NCI-H774 (cell line): ENCODE data around the gene COG1.

Experiments
- DNase-seq: peaks from one replicate; lab custom pipeline; 2025; lab: John Stamatoyannopoulos, UW

The COG1 gene

DNA sequence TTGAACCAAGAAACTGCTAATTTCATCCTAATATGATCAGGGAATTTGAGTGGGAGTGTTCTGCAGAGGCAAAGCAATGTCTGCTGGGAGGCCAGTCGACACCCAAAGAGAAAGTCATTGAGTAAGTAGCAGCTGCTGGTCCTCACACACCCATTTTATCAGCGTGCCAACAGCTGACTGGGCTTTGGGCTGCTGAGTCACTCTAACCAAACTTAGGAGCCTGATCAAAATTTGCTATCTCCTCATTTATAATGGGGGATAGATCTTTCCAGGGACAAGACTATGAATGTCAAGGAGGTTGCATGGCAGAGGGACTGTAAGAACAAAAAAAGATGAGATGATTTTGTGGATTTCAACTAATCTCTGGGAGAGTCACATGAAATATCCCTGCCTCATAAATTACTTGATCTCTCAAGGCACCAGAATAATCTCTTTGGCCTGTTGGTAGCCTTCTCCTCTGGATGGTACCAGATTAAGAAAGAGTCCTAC, 35.9 kb downstream of the COG1 start:
- peak; percentile 69 for DNase-seq

DNA sequence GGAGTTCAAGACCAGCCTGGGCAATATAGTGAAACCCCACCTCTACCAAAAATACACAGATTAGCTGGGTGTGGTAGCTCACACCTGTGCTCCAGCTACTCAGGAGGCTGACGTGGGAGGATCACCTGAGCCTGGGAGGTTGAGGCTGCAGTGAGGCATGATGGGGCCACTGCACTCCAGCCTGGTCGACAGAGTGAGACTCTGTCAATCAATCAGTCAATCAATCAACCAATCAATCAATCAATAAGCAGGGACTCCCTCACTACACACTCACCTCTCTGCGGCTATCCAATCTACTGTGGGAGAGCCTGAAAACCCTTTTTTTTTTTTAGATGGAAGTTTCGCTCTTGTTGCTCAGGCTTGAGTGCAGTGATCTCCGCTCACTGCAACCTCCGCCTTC, 37.2 kb downstream of the COG1 start:
- DNase-seq: no peak

DNA sequence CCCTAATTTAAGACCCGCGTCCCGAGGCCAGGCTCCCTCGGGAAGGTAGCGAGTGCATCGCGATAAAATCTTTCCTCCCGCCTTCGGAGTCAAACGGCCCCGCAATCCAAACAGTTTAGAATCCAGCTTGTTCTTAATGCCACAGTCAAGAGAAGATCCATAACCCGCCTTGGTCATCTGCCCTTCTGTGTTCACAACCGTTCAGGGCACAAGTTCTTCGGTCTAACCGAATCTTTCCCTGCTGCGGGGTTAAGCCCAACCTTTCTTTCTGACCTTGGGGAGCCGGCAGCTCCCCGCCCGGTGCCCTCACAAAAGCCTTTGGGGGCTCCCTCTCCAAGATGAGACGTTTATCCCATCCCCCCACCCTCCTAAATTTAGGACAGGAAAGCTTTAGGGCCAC, 38.5 kb downstream of the COG1 start:
- peak; percentile 19 for DNase-seq

DNA sequence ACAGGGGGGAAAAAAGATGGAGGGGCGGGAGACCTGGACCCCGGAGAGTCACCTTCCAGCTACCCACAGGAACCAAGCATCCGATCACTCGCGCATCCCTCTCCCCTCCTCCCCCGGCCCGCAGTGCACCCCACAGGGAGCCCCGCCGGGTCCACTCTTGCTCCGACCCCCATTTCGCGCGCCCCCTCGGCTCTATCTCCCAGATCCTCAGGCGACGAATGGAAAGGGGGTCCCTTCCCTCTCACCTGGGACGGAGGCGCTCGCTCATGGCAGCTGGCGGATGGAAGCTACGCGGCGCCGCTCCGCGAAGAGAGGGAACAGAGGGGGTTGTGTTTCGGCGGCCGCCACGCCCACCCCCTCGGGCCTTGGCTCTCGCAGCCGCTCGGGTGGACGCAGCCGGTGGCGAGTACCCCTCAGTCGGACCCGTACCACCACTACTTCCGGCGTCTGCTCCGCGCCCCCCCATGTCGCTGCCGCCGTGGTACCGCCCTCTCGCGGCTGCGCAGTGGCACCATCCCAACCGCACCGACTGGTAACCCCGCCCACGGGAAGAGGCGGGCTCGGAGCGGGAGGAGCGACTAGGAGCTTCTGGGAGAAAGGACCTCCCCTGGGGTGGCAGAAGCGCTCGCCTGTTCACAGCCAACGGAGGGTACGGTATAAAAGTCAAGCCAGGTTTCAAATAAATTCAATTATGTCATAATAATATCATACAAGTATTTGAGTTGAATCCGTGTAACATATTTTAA, 39.2 kb downstream of the COG1 start:
- DNase-seq: peak; percentile 99

DNA sequence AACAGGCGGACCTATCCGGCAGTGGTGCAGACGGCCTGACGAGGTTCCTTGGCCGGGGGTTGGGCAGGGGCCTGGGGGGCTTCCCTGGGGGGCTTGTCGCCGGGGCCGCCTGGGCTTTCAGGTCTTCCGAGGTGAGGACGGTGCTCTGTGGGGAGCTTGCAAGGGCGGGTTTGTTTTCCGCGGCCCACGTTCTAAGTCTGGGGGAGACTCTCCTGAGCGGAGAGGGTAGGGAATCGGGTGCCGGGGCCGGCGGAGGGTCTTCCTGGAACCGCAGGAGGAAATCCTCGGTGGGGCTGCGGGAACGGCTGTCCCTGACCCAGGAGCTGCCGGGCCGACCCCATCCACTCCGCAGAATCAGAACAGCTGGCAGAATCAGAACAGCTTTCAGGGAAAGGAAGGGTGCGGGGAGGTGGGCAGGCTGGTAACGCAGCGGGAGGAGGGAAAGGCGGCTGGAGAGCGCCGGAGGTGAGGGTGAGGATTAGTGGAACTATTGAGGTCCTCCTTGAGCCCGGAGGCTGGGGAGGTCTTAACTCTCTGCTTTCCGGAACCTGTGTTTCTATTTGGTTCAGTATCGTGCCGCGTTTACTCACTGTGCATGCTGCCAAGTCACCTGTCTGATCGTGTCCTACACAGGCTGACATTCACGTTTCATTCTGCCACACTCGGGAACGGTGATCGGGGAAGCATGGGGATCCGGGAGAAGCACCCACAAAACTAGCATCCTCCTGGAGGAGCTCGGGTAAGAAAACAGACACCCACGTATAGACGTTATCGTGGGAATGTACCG, 39.9 kb downstream of the COG1 start:
- peak; percentile 67 for DNase-seq

DNA sequence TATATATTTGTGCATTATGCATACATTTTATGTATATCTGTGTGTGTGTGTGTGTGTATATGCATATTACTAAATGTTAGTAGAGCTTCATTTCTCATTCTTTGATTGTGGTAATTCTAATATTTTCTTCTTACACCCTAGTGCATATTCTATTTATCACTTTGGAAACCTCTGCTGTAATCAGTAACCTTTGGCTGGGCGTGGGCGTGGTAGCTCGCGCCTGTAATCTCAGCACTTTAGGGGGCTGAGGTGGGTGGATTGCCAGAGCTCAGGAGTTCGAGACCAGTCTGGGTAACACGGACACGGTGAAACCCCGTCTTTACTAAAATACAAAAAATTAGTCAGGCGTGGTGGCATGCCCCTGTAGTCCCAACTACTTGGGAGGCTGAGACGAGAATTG, 41.9 kb downstream of the COG1 start:
- no peak for DNase-seq

DNA sequence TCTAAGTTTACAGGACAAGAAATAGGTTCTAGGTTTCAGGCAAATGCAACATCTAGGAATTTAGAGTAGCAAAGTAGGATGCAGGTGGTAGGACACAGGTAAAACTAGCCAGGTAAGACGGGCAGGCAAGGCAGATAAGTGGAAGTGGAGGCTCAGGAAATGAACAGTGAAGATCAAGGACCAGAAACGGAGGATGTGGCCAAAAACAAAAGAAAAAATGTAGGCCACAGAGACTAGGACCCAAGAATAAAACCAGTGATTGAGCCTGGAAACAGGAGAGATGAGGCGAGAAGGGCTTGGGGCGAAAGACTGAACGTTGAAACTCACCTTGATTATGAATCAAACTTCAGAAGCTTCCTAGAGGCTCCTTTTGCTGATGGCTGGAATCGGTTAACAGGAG, 44.9 kb downstream of the COG1 start:
- no peak for DNase-seq

DNA sequence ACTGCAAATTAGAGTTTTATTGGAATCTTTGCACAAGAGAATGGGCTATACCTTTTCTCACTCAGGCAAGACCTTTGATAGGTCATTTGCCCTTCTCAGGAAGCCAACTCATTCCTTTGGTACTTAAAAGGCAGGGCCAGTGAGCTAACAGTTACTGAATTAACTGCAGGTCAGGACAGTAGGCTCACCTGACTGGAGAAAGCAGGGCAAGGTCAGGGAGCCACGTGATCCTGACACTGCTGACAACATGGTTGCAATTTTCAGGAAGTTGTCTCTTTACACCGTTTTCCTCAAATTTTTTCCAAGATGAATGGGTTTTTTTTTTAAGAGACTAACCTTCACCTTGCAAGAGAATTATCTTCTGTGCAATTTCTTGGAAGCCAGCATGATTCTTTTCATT, 47.7 kb downstream of the COG1 start:
- no peak for DNase-seq

DNA sequence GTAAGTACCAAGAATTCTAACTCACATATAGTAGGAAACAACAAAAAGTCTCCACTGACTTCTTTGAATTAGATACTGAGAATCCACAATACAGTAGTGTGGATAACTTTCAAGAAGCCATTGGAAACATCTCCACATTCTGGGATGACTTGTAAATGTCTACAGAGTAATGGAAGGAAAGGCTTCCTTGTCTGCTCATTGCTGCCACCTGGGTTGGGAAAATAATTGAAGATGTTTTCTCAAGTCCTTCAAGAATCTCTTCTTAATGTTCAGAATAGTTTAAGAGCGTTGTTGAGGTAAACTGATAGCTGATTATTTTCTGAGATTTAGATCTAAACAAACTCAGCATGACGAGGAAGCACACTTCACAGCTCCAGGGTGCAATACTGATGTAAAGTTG, 54.9 kb downstream of the COG1 start:
- no peak for DNase-seq

DNA sequence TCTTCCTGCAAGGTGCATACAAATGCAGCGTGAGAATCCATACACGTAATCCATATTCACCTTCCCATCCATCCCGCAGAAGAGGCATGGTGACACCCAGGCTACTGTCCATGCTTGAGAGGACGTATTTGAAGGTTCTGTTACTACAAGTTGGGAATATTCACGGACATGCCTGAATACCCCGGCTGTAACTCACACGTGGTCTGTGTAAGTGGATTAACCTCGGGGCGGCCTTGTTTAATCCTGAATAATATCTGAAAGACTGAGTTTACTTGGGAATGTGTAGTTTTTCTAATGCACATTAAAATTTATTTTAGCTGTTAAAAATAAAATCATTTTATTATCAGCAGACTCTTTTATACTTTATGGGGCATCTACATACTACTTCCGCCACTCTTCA, 55.7 kb downstream of the COG1 start:
- DNase-seq: no peak

DNA sequence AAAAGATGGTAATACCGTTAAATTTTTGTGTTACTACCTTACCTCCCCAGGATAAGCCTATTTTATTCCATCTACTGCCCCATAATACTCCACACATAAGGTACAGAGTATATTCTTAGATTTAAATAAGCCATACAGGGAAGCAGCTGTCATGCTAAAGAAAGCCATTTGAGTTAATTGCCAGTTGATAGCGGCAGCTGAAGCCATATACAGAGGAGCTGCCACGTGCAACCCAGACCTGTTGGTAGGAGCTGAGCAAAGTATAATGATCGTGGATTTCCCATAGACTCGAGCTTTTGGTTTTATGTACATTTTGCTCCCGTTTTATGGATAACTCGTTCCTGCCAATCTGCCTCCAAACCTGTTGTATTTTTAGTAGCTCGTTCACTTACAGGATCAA, 56.8 kb downstream of the COG1 start:
- peak; percentile 46 for DNase-seq

DNA sequence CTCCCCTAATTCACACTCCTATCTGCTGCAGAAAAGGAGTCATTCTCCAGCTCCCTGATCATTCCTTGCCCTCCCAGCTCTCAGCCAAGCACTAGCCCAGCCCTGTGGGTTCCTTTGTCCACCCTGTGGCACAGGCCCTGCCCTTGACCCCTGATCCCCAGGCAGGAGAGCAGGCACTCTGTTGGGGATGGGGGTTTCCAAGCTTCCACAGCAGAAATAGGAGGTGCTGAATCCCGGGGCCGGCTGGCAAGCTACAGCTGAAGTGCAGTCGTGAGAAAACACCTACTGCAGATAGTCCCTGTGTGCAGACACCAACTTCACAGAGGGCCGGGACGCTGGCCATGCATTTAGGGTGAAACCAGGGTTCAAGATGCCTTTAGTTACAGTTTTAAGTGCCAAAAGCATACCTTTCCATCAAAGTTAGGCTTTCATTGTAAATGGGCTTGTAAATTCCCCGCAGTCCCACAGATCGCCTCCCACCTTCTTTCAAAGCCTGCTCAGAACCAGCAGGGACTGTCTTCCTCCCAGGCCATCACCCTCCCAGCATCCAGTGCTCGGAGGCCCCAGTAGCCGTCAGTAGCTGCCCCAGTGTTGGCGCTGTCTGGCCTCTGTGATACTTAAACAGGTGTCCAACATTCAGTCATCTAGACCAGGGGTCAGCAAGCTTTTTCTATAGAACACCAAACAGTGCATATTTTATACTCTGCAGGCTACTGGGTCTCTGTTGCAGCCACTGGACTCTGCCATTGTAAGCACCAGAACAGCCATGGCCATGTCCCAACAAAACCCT, 58.2 kb downstream of the COG1 start:
- DNase-seq: no peak

DNA sequence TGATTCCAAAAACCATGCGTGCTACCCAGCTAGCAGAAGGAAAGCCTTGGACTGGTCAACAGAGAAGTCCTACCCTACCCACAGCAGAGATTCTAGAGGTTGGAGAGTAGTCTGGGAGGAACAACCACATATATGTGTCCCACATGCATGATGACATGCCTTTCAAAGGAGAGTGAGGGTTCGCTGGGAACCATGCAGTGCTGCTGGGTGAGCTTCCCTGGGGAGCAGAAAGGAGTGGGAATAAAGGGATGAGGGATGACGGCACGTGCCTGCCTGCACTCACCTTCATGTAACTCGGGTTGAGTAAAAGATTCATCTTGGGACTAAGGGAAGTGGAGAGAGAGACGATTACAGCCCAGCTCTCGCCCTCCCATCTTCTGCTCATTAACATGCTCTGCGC, 59.0 kb downstream of the COG1 start:
- DNase-seq: no peak

DNA sequence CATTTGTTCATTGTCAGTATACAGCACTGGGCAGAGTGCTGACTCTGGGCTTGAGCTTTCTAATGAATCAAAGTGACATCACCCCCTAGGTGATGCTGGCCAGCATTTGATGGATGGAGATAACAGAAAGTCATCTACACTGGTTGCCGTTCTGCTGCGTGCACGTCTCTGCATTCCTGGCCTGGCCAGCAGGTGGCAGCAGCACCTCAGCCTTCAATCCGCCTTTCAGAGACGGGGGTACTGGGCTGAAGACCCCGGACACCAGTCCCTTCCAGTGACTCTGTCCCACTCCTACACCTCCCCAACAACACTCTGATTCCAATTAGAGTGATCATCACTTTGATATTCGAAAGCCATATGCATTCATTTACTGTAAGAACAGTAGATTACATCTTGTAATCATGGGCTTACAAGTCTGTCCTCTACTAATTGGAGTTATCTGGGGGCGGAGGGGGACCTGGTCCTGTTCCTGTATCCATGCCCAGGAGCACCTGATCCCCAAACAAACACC, 62.9 kb downstream of the COG1 start:
- DNase-seq: peak; percentile 50

DNA sequence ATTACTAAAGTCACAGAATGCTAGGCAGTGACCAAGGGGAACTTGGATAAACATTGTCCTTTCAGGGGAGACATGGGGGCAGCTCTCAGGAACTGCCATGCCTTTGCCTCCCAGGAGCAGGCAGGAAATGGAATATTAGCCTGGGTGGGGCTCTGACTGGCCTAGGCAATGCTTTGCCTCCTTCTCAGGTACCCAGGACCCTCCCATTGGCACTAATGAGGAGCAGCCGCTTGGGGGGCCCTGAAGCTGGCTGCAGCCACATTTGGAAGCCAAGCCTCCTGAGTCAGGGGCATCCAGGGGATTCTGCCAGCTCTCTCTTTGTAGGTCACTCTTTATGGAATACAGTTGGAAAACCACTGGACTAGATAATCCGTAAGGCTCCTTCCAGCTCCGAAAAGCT, 63.4 kb downstream of the COG1 start:
- DNase-seq: no peak

DNA sequence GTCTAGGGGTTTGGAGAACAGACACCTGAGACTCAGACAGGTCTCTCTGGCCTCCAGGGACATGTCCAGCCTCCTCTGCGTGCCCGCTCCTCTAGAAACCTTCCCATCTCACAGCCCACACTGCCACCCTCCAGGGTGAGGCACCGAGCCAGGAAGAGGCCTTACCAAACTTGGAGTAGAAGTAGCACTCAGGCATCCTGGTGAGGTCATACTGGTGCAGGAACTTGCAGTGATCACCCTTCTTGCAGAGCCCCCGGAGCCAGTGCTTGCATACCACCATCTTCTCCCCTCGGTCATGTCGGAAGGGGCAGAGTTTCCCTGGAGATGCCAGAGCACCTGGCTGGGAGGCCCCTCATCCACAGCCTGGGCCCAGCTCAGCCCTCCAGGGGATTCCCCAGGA, 64.7 kb downstream of the COG1 start:
- DNase-seq: no peak
